ENCODE results near the gene AKR1C8.
"Not testable (repeated sequence)": the region's sequence is repeated elsewhere in the genome, so short reads cannot be mapped to it uniquely, and the experiment has no call there.

Gene AKR1C8

GRCh38 chr10:5165738-5166137 lies 19.2 kb downstream of the AKR1C8 start:
- no peak for DNase-seq

GRCh38 chr10:5163487-5163886 lies 21.5 kb downstream of the AKR1C8 start:
- DNase-seq: no peak

- no peak for DNase-seq
Observed at GRCh38 chr10:5159126-5159525, 25.8 kb downstream of the AKR1C8 start.

GRCh38 chr10:5157501-5157900 lies 27.4 kb downstream of the AKR1C8 start:
- DNase-seq: no peak

GRCh38 chr10:5155951-5156350 lies 29.0 kb downstream of the AKR1C8 start:
- DNase-seq: no peak

GRCh38 chr10:5151076-5151475 lies 33.9 kb downstream of the AKR1C8 start:
- no peak for DNase-seq

GRCh38 chr10:5148678-5149032 lies 36.3 kb downstream of the AKR1C8 start:
- DNase-seq: no peak

GRCh38 chr10:5147981-5148677 lies 36.8 kb downstream of the AKR1C8 start:
- DNase-seq: no peak

- DNase-seq: no peak
Observed at GRCh38 chr10:5147255-5147980, 37.5 kb downstream of the AKR1C8 start.

GRCh38 chr10:5146920-5147254 lies 38.1 kb downstream of the AKR1C8 start:
- DNase-seq: no peak

- DNase-seq: no peak
Observed at GRCh38 chr10:5143137-5143536, 41.8 kb downstream of the AKR1C8 start.

GRCh38 chr10:5142199-5142598 lies 42.8 kb downstream of the AKR1C8 start:
- no peak for DNase-seq

- not testable (repeated sequence) for DNase-seq
Observed at GRCh38 chr10:5137699-5138098, 47.3 kb downstream of the AKR1C8 start.

GRCh38 chr10:5136468-5137087 lies 48.4 kb downstream of the AKR1C8 start:
- DNase-seq: no peak

- no peak for DNase-seq
Observed at GRCh38 chr10:5135581-5135980, 49.4 kb downstream of the AKR1C8 start.

- no peak for DNase-seq
Observed at GRCh38 chr10:5125315-5126044, 59.5 kb downstream of the AKR1C8 start.

- no peak for DNase-seq
Observed at GRCh38 chr10:5123886-5124285, 61.1 kb downstream of the AKR1C8 start.

- DNase-seq: not testable (repeated sequence)
Observed at GRCh38 chr10:5119997-5120396, 65.0 kb downstream of the AKR1C8 start.

GRCh38 chr10:5117026-5117425 lies 67.9 kb downstream of the AKR1C8 start:
- no peak for DNase-seq

- no peak for DNase-seq
Observed at GRCh38 chr10:5116621-5117020, 68.3 kb downstream of the AKR1C8 start.

- DNase-seq: not testable (repeated sequence)
Observed at GRCh38 chr10:5109861-5110260, 75.1 kb downstream of the AKR1C8 start.

- DNase-seq: no peak
Observed at GRCh38 chr10:5108658-5109416, 76.1 kb downstream of the AKR1C8 start.

Data from activated CD4-positive, alpha-beta T cell treated with anti-CD3 and anti-CD28 coated beads, Interleukin-2, Interleukin-6, amounts not matched to agents 100 ng/mL and 50 ng/mL, durations not matched to agents 16 hours and 8 hours (primary cell).